ENCODE measurements around the gene RAD51B.
"Not testable (repeated sequence)": the region's sequence is repeated elsewhere in the genome, so short reads cannot be mapped to it uniquely, and the experiment has no call there.

Gene RAD51B

GRCh38 chr14:68414121-68414520 lies 594.5 kb downstream of the RAD51B start:
- no peak for DNase-seq (ENCODE audit: low read depth in 2 of 3, low spot score in 2 of 3)

- DNase-seq (ENCODE audit: low read depth in 2 of 3, low spot score in 2 of 3), result no peak
Measured at GRCh38 chr14:68416171-68416570, 596.6 kb downstream of the RAD51B start.

- DNase-seq (ENCODE audit: low read depth in 2 of 3, low spot score in 2 of 3), result no peak
Measured at GRCh38 chr14:68417009-68417650, 597.6 kb downstream of the RAD51B start.

- DNase-seq (ENCODE audit: low read depth in 2 of 3, low spot score in 2 of 3), result no peak
Measured at GRCh38 chr14:68418174-68419118, 598.9 kb downstream of the RAD51B start.

- no peak for DNase-seq (ENCODE audit: low read depth in 2 of 3, low spot score in 2 of 3)
Measured at GRCh38 chr14:68420350-68420749, 600.8 kb downstream of the RAD51B start.

- DNase-seq (ENCODE audit: low read depth in 2 of 3, low spot score in 2 of 3), result no peak
Measured at GRCh38 chr14:68421116-68421515, 601.5 kb downstream of the RAD51B start.

GRCh38 chr14:68423686-68424085 lies 604.1 kb downstream of the RAD51B start:
- no peak for DNase-seq (ENCODE audit: low read depth in 2 of 3, low spot score in 2 of 3)

- no peak for DNase-seq (ENCODE audit: low read depth in 2 of 3, low spot score in 2 of 3)
Measured at GRCh38 chr14:68424443-68425172, 605.0 kb downstream of the RAD51B start.

- DNase-seq (ENCODE audit: low read depth in 2 of 3, low spot score in 2 of 3), result no peak
Measured at GRCh38 chr14:68426661-68427549, 607.3 kb downstream of the RAD51B start.

- DNase-seq (ENCODE audit: low read depth in 2 of 3, low spot score in 2 of 3), result no peak
Measured at GRCh38 chr14:68427550-68427890, 607.9 kb downstream of the RAD51B start.

- DNase-seq (ENCODE audit: low read depth in 2 of 3, low spot score in 2 of 3), result not testable (repeated sequence)
Measured at GRCh38 chr14:68428900-68429299, 609.3 kb downstream of the RAD51B start.

- DNase-seq (ENCODE audit: low read depth in 2 of 3, low spot score in 2 of 3), result not testable (repeated sequence)
Measured at GRCh38 chr14:68434173-68434572, 614.6 kb downstream of the RAD51B start.

- not testable (repeated sequence) for DNase-seq (ENCODE audit: low read depth in 2 of 3, low spot score in 2 of 3)
Measured at GRCh38 chr14:68435631-68436030, 616.1 kb downstream of the RAD51B start.

- no peak for DNase-seq (ENCODE audit: low read depth in 2 of 3, low spot score in 2 of 3)
Measured at GRCh38 chr14:68439676-68440075, 620.1 kb downstream of the RAD51B start.

- no peak for DNase-seq (ENCODE audit: low read depth in 2 of 3, low spot score in 2 of 3)
Measured at GRCh38 chr14:68440820-68441219, 621.2 kb downstream of the RAD51B start.

- no peak for DNase-seq (ENCODE audit: low read depth in 2 of 3, low spot score in 2 of 3)
Measured at GRCh38 chr14:68441542-68441941, 622.0 kb downstream of the RAD51B start.

GRCh38 chr14:68442828-68443629 lies 623.5 kb downstream of the RAD51B start:
- no peak for DNase-seq (ENCODE audit: low read depth in 2 of 3, low spot score in 2 of 3)

GRCh38 chr14:68444449-68445168 lies 625.0 kb downstream of the RAD51B start:
- DNase-seq (ENCODE audit: low read depth in 2 of 3, low spot score in 2 of 3), result no peak

Measured in activated CD8-positive, alpha-beta memory T cell treated with anti-CD3 and anti-CD28 coated beads for 48 hours (primary cell).